ENCODE measurements around the gene COBLL1.

The COBLL1 gene

DNA sequence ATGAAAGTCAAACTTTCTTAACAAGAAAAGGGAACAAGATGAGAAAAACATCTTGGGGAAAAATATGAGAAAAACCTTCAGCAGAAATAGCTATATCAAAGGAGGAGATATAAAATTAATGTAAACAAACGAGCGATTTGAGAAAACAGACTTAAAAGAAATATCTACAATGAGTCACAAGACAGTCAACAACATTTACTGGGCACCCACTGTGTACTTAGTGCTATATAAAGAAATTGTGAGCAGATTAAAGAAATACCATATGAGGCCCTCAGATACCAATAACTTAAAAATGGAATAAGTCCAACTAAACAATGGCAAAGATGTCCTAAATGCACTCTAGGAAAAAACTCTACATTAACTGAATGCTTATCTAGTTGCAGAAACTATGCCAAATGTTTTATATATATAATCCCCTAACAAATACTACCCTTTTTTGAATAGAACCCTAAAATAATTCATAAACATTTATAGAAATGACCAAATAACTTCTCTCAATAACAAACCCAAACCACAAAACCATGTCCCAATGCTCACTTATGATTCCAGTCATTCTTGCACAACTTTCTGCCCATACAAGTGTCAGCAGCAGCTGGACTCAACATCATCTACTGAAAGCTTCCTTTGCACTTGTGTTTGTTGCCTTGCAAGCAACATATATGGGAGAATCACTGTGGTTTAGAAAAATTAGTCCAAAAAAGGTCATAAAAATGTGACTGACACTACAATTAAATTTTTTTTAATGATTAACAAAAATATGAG lies 83.5 kb downstream of the COBLL1 start:
- no peak for DNase-seq (ENCODE audit: low read depth)
- TF ChIP-seq, protein P1, sequence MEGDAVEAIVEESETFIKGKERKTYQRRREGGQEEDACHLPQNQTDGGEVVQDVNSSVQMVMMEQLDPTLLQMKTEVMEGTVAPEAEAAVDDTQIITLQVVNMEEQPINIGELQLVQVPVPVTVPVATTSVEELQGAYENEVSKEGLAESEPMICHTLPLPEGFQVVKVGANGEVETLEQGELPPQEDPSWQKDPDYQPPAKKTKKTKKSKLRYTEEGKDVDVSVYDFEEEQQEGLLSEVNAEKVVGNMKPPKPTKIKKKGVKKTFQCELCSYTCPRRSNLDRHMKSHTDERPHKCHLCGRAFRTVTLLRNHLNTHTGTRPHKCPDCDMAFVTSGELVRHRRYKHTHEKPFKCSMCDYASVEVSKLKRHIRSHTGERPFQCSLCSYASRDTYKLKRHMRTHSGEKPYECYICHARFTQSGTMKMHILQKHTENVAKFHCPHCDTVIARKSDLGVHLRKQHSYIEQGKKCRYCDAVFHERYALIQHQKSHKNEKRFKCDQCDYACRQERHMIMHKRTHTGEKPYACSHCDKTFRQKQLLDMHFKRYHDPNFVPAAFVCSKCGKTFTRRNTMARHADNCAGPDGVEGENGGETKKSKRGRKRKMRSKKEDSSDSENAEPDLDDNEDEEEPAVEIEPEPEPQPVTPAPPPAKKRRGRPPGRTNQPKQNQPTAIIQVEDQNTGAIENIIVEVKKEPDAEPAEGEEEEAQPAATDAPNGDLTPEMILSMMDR (conservative IDR thresholded peaks at IDR 0.05; ENCODE audit: low read depth, low read length), result no peak
- no peak overlapping the region for H3K4me3 ChIP-seq (ENCODE audit: low read length)

DNA sequence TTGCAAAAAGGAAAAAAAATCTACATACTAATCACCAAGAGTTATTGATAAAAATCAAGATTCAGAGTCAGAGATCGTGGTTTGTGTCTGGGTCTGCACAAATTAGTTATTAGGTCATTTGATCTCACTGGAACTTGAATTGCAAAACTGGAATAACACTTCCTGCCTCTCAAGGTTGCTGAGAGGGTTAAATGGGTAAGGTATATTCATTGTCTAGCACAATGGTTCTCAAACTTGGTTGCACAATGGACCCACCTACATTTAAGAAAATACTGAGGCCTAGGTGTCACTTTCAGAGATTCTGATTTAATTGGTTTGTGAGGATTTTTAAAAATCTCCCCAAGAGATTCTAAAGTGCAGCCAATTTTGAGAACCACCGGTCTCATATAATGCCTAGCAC lies 84.8 kb downstream of the COBLL1 start:
- no peak for DNase-seq (ENCODE audit: low read depth)
- TF ChIP-seq, protein P1 (conservative IDR thresholded peaks at IDR 0.05; ENCODE audit: low read depth, low read length), result no peak
- no peak overlapping the region for H3K4me3 ChIP-seq (ENCODE audit: low read length)

DNA sequence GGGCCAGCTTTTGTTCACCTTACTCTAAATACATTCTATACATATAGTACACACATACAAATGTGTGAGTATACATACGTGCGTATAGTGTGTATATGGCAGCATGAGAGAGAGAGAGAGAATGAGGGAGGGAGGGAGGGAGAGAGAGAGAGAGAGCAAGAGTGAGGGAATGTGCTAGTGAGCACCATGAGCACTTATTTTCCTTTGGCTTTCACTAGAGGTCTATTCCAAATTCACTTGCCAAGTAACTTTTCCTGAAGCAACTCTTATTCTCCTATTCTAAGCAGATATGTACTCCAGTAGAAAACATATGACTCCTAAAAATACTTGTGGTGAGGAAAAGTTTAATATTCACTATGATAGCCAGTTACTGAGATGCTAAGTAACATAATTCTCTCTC lies 85.7 kb downstream of the COBLL1 start:
- TF ChIP-seq, protein P1 (conservative IDR thresholded peaks at IDR 0.05; ENCODE audit: low read depth, low read length), result no peak
- H3K4me3 ChIP-seq (ENCODE audit: low read length), result no peak overlapping the region
- no peak for DNase-seq (ENCODE audit: low read depth)

DNA sequence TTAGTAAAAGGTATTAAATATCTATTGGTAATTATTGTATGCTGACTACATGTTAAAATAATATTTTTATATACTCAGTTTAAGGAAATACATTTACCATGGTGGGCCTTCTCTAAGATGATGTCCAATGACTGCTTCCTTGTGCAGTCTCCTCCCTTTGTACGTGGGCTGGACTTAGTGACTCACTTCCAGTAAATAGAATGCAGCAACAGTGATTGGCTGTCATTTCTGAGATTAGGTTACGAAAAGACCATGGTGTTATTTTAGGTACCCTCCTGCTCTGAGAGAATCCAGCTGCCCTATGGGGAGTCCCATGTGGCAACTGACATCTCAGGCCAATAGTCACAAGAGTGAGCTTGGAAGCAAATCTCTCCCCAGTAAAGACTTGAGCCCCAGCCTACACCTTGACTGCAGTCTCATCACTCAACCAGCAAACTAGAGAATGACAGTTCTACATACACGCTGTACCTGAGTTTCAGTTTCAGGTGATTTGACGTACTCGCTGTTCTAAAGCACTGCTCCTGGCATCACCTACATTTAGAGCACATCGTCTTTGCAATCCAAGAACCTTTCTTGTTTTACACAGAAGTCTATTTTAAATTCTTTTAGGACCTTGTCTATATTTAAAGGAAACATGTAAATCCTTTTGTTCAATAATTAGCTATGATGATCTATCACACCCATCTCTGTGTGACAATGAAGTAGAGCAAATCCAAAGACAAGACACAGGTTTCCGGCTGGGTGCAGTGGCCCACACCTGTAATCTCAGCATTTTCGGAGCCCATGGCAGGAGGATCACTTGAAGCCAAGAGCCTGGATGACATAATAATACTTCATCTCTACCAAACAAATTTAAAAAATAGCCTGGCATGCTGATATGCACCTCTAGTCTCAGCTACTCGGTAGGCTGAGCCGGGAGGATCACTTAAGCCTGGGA lies 87.2 kb downstream of the COBLL1 start:
- TF ChIP-seq, protein P1 (conservative IDR thresholded peaks at IDR 0.05; ENCODE audit: low read depth, low read length), result no peak
- DNase-seq (ENCODE audit: low read depth), result no peak

DNA sequence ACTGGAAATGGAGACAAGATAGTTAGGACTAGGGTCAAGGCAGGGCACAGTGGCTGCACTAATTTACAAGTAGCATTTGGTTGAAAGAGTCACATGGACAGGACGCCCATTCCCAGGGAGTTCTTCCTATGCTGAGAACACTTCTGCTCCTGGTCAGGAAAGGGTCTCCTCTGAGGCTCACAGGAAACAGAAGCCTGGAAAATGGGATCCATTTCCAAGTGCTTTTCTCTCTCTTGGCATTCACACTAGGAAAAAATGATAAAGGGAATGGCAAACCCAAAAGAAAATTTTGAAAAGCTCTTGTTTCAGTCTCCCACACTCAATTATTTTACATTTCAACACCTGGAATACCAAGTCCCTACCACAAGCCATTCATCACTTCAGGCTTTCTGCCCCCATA lies 88.7 kb downstream of the COBLL1 start:
- no peak overlapping the region for H3K4me3 ChIP-seq (ENCODE audit: low read length)
- TF ChIP-seq, protein P1 (conservative IDR thresholded peaks at IDR 0.05; ENCODE audit: low read depth, low read length), result no peak
- no peak for DNase-seq (ENCODE audit: low read depth)

More for the DNA sequence above, 87.2 kb downstream of the COBLL1 start:
- H3K4me3 ChIP-seq (ENCODE audit: low read length), result no peak overlapping the region

DNA sequence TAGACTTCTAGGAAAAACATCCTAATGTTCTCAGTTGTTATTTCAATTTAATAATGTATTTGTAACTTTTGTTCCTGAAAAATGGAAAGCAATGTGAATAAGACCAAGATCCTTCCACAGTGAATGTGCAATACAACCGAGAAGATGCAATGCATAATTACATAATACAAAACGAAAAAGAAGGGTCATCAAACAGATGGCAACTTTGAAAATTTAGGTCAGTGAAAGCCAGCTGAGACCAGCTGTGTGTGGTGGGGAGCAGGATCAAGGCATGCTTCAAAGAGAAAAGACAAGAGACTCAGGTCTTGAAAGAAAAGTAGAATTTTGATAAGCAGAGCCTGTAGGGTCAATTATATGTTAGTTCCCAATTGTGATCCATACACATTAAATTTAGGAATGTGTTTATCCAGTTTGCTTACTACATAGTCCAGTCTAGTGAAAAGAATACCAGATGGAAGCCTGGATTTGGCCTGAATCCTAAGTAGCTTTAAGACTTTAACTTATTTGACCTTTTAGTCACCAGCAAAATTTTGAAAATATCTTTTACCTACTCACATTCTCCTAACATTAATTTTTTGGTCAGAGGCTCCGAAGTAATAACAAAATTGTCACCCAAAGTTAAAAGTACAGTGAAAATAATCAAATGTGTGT lies 93.7 kb downstream of the COBLL1 start:
- TF ChIP-seq, protein P1 (conservative IDR thresholded peaks at IDR 0.05; ENCODE audit: low read depth, low read length), result no peak
- no peak for DNase-seq (ENCODE audit: low read depth)
- no peak overlapping the region for H3K4me3 ChIP-seq (ENCODE audit: low read length)
